ENCODE results near the gene LOXL3.

The LOXL3 gene

DNA sequence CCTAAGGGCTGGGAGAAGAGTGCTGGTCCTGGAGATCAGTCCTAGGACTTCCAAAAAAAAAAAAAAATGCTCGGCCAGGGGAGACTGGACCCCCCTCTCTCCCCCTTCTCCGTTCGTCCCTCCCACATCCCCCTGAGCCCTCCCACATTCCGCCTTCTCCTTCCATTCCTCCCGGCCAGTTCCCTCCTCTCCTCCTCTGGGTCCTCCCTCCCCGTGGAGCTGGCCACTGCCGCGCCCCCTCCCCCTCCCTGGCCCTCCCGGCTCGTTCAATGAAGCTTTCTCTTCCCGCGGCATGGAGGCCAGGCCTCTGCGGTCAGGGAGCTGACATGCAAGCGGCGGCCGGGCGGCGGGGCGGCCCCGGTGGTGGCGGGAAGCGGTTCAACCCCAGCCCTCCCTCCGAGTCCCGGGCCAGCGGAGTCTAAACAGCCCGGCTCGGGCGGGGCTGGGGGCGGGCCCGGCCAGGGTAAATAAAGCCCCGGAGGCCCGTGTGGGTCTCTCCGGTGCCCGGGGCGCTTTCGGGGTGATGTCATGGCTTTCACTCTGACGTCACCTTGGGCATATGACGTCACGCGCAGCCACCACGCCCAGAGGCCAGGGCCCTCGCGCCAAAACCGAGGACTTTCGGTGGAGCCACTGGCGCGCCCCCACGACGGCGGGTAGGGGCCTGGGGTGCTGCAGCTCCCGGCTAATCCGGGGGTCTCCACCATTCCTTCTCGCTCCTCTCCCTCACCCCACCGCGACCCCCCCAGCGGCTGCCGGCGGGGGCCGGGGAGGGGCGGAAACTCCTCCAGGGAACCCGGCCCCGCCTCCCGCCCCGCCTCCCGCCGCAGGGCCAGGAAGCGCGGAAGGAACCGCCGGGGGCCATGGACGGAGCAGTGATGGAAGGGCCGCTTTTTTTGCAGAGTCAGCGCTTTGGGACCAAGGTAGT is at the start of gene LOXL3, which contains the start of gene DOK1:
LOXL3 (minus strand) TSS at position 51 of the 928 bp plus-strand sequence. CDS start 1,308 bp downstream, outside the sequence.
DOK1 (plus strand) TSS at position 829 of the 928 bp plus-strand sequence; CDS start at position 864, 35 bp downstream.
- peak; percentile 18 for DNase-seq

DNA sequence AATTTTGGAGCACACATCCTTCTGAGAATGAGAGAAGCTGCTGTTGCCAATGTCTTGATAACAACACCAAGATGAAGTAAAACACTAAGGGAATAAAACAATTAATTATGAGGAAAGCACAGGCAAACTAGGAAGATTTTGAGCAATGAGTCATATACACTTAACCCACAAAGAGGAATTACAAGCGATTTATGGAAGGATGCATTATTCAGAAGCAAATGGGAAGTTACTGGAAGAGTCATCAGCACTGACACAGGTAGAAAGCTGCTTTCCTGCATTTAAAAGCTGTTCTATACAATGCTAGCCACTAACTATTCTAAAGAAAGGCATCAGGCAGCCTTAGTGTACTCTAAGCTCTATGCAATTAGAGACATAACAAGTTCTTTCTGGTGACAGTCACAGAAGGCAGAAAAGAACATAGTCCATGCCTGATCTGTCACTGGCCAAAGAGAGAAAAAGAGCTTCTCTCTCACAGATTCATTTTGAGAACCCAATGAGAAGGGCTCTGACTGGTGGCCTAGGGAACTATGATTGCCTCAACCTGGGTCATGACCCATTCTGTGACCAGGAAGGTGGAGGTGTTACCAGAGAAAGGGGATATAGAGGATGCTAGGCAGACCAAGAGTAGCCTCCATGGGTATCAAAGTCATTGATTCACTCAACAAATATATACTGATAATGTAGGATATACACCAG is 49.0 kb upstream of the LOXL3 start:
- no peak for DNase-seq

- no peak for DNase-seq
Observed at GRCh38 chr2:74599676-74600075, 45.9 kb upstream of the LOXL3 start.

DNA sequence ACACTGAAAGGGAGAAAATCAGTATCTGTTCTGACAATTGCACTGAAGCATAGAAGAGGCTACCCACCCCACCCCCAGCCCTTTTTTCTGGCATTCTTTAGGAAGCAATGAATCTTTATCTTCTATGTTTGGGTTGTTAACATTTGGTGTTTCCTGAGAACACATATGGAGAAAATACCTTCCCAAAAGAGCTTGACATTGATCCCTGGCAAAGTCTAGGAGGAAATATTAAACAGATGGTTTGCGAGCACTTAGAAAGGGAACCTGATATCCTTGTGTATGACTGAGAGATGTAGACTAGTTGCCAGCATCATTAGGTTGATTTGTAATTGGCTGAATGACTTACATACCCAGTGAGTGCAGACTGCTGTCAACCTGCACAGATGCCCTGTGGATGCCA is 43.7 kb upstream of the LOXL3 start:
- no peak for DNase-seq

DNA sequence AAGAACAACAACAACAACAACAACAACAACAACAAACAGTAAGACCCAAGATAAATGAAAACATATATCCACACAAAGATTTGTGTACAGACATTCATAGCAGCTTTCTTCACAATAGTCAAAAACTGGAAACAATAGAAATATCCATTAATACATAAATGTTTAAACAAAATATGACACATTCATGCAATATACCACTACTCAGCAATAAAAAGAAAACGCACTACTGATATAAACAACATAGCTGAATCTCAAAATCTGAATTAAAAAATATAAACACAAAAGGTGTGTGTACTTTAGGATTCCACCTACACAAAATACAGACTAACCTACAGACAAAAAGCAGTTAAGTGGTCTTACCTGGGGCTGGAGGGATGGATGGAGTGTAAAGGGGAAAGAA is 42.8 kb upstream of the LOXL3 start:
- no peak for DNase-seq

DNA sequence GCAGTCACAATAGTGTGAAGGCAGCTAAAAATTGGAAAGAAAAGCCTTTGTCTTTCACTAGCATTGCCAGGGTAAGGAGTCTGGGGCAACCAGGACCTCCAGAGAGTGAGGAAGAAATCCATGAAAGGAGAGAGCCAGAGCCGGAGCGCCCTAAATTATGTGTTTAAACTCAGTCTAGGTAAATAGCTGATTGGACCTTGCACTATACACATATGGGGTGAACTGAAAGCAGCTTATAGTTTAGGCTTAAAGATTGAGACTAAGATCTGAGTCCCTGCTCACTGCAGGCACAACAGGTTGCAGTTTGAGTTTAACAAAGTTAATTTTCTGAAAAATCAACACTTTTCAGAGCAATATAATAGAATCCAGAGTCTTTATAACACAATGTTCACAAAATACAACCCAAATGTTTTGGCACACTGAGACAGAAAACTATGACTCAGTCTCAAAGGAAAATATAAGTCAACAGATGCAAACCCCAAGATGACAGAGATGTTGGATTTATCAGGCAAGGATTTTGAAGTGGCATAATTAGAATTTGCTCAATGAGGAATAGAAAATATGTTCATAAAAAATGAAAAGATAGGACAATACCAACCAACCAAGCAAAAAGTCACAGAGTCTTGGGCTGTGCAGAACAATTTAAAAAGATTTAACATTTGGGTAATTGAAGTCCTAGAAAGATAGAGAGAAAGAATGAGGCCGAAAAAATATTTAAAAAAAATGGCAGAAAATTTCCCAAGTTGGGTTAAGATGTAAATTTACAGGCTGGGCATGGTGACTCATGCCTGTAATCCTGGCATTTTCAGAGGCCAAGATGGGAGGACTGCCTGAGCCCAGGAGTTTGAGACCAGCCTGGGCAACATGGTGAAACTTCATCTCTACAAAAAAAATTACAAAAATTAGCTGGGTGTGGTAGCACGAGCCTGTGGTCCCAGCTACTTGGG is 40.4 kb upstream of the LOXL3 start:
- DNase-seq = no peak

- no peak for DNase-seq
Observed at GRCh38 chr2:74588664-74589063, 34.9 kb upstream of the LOXL3 start.

DNA sequence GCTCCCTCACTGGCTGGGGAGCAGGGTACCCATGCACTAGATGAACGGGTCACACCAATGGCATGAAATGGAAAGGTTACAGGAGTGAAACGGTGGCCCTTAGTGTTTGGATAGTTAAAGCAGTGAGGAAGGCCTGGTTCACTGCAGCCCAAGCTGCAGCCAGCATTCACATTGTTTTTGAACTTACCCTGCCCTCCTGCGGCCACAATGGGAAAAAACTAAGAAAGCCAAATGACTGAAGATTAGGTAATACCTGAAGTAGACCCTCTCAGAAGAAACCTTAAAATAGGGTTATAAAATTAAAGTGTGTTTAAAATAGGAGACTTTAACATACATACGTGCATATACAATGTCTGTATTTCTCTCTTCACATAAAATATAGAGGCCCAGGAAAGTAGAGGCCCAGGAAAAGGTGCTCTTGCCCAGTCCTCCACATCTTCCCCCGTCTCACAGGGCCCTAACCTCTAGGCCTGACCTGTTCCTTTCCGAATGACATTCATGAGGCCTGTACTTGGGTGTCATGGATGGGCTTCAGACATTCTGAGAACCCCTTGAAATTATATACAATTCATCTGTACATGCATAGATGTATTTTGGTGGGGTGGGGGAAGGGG is 34.0 kb upstream of the LOXL3 start:
- DNase-seq = peak; percentile 59

GRCh38 chr2:74585406-74586185 is 31.9 kb upstream of the LOXL3 start:
- DNase-seq = no peak

GRCh38 chr2:74584088-74584645 is 30.4 kb upstream of the LOXL3 start:
- no peak for DNase-seq

GRCh38 chr2:74583504-74583903 is 29.8 kb upstream of the LOXL3 start:
- no peak for DNase-seq

GRCh38 chr2:74582184-74582583 is 28.4 kb upstream of the LOXL3 start:
- DNase-seq = no peak

DNA sequence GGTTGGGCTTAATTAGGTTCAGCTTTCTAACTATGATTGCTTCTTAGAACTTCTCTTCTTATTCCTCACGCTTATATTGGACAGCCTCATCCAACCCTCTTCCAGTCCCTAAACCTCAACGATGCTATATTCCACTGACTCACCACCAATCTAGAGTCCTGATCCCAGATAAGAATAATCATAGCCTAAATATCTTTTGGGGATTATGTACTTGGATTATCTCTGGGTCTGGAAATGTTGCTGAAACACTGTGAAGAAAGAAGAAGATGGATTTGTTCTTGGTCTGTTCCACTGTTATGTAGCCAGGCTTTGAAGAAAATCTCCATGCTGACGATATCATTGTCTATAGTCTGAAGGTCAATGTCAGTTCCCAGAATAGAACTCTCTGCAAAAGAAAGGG is 27.7 kb upstream of the LOXL3 start:
- DNase-seq = no peak

GRCh38 chr2:74578408-74578807 is 24.7 kb upstream of the LOXL3 start:
- no peak for DNase-seq

DNA sequence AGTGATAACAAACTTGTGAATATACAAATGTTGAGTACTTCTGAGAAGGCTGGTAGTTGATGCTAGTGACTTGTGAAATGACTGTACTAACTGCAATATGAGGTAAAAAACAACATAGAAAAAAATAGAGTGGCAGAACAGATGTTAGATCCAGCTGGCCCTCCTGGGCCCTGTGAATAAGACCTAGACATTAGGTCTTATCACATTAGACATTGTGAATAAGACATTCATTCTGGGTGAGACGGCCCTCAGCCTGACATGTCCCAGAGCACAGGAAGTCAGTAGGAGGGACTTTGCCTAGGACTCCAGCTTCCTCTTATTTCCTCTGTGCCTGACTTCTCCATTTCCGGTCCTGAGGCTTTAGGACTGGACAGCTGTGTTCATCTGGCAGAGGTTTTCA is 23.7 kb upstream of the LOXL3 start:
- DNase-seq = no peak

GRCh38 chr2:74576863-74577229 is 23.1 kb upstream of the LOXL3 start:
- DNase-seq = no peak

- DNase-seq = no peak
Observed at GRCh38 chr2:74576211-74576862, 22.6 kb upstream of the LOXL3 start.

GRCh38 chr2:74575320-74575719 is 21.6 kb upstream of the LOXL3 start:
- no peak for DNase-seq

- no peak for DNase-seq
Observed at GRCh38 chr2:74573747-74574562, 20.2 kb upstream of the LOXL3 start.

All from NCI-H526 treated with DMSO at 0.1 percent for 48 hours (cell line).